Stomach (tissue), 4 donors: ENCODE data around the gene TTC7B.

Experiments
- CTCF ChIP-seq, 7 experiments: fragments of 450-650 bp in 4 of 7; fragments of 200-600 bp in 3 of 7; sonication (generic) in 3 of 7; IDR thresholded peaks; one replicate each; pipeline ENCODE4 v1.5.1; 2016 to 2019; ENCODE audit warnings: antibody characterized with exemption in 7 of 7, control low read depth in 2 of 7, mild to moderate bottlenecking in 1 of 7
- EP300 ChIP-seq: sonication (generic); formaldehyde crosslinking; IDR thresholded peaks from one replicate; pipeline ENCODE4 v1.6.1; 2017; ENCODE audit warnings: antibody characterized with exemption
- POLR2A ChIP-seq, 4 donors: fragments of 450-650 bp; IDR thresholded peaks; one replicate each; pipeline ENCODE4 v1.6.1; 2016; ENCODE audit warnings: antibody characterized with exemption in 4 of 4, control low read depth in 2 of 4, mild to moderate bottlenecking in 1 of 4, moderate library complexity in 1 of 4
- POLR2AphosphoS5 ChIP-seq, 3 donors: sonication (generic); formaldehyde crosslinking; IDR thresholded peaks; one replicate each; pipeline ENCODE4 v1.6.1; 2016; ENCODE audit warnings: antibody characterized with exemption in 3 of 3

DNA sequence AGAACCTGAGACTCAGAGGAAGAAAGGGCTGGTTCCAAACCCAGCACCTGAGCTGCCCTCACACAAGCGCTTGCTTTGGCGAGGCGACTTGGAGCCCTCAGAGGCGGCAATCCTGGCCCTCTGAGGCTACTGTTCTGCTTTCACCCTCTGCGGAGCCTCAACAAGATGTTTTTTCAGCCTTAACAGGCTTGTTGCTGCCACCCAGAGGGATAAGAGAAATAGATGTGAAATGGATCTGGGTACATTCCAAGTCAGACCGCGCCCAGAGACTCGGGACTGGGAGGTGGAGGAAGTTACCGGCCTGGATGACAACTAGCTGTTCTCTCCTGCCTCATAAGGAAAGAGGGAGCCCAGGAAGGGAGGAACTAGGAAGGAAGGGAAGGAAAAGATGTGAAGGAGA, 89.6 kb downstream of the TTC7B start:
- peak in 1 of 7 experiments; percentile 16 for TF ChIP-seq CTCF (IDR thresholded peaks at IDR 0.05)
- no peak for TF ChIP-seq EP300
- no peak for TF ChIP-seq POLR2A (IDR thresholded peaks at IDR 0.05)
- peak in 1 of 3 donors; percentile 15 for TF ChIP-seq POLR2AphosphoS5 (IDR thresholded peaks at IDR 0.05)
